GM13977 (cell line): ENCODE measurements around the gene ZBTB4.
"Not testable (repeated sequence)": the region's sequence is repeated elsewhere in the genome, so short reads cannot be mapped to it uniquely, and the experiment has no call there.

Experiments
- DNase-seq: peaks from one replicate; pipeline ENCODE4 v3.0.0; 2012; ENCODE audit warnings: low spot score
- CTCF ChIP-seq: IDR thresholded peaks from 2 replicates; pipeline ENCODE4 v1.5.1; 2012; ENCODE audit warnings: mild to moderate bottlenecking, control low read depth; ENCODE audit not compliant: insufficient read depth; ENCODE audit errors: extremely low read depth, missing control alignments
- in situ Hi-C: fragments of 300-500 bp; cut with MboI; formaldehyde crosslinking; loops from one replicate; pipeline ENCODE4 v1.12.0; 2022; ENCODE audit warnings: low sequenced_read_pairs, low pct_unique_long_range_greater_than_20kb, mixed read lengths, inconsistent platforms; ENCODE audit not compliant: unreplicated experiment

ZBTB4 gene

DNA sequence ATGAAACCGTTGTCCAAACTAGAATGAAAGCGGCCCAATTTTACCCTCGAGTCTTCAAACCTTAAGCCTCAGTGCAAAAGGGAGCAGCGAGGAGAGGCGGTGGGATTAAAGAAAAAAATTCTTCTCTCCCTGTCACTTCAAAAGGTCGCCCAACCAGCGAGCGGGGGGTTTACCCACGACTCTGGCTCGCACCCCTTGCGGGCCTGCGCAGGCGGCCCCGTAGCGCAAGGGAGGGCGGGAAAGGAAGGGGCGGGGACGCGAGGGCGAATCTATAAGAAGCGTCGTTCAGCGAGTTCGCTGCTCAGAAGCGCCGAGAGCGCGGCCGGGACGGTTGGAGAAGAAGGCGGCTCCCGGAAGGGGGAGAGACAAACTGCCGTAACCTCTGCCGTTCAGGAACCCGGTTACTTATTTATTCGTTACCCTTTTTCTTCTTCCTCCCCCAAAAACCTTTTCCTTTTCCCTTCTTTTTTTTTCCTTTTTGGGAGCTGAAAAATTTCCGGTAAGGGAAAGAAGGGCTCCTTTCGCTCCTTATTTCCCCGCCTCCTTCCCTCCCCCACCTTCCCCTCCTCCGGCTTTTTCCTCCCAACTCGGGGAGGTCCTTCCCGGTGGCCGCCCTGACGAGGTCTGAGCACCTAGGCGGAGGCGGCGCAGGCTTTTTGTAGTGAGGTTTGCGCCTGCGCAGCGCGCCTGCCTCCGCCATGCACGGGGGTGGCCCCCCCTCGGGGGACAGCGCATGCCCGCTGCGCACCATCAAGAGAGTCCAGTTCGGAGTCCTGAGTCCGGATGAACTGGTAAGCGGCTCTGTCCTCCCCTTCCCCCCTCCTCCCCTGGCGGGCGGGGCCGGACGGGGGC, 4.9 kb upstream of the ZBTB4 start, which contains the start of gene POLR2A:
TSS of gene POLR2A (plus strand) at position 300 of the 852 bp plus-strand sequence.
- no peak for TF ChIP-seq CTCF
- DNase-seq: peak; percentile 97
- in situ Hi-C loops: no loop called here

DNA sequence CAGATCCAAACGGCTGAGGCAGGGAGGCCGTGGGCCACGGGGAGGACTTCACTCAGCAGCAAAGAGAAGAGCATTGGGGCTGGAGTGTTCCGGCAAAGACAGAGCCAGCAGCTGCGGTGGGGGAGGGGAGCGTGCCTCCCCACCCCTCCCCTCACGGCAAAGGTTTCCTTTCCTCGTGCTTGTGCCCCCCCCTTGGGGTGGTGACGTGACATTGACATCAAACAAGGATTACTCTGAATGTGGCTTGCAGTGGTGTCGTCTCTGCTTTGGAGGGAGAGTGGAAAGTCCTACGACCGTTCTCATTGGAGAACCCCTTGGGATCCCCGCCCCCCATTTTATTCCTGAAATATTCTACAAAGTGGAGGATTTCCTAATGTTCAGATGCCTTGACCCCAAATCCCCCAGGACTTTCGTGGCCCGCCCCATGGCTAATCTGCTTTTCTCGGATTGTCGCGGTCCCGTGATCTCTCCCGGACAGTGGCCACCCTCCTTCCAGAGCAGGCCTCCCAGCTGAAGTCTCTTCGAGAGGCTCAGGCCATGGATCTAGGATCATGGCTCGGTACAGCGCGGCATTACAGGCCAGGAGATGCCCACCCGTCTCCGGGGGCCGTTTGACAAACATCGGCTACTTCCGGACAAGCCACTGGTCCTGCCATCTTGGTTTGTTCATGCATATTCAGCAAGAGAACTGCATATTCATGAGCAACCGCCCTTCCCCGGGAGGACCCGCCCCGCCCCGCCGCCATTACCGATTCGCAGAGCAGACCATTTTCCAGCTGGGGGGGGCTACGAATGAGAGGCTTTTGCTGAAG, 4.0 kb upstream of the ZBTB4 start:
- in situ Hi-C loops: no loop called here
- no peak for TF ChIP-seq CTCF
- DNase-seq: peak; percentile 92

- DNase-seq, in situ Hi-C loops: not testable (repeated sequence)
Measured at GRCh38 chr17:7482742-7483088, 3.3 kb upstream of the ZBTB4 start.

DNA sequence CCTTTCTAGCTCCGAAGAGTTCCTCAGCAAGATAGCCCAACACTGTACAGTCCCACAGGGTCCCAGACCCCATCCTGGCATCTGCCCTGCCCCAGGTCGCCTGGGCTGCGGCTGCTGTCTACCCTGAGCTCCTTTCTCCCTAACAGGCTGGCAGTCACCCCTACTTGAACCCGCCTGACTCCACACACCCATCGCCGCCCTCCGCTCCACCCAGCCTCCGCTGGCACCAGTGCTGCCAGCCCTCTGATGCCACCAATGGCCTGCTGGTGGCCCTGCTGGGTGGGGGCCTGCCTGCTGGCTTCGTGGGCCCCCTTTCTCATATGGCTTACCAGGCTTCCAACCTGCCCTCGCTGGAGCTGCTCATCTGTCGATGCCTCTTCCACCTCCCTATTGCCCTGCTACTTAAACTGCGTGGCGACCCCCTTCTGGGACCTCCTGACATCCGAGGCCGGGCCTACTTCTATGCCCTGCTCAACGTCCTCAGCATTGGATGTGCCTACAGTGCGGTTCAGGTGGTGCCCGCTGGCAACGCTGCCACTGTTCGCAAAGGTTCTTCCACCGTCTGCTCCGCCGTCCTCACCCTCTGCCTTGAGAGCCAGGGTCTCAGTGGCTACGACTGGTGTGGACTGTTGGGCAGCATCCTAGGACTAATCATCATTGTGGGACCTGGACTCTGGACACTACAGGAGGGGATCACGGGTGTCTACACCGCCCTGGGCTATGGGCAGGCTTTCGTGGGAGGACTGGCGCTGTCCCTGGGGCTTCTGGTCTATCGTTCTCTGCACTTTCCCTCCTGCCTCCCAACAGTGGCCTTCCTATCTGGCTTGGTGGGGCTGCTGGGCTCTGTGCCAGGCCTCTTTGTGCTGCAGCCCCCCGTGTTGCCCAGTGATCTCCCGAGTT, 2.7 kb upstream of the ZBTB4 start:
- DNase-seq: peak; percentile 9
- in situ Hi-C loops: not testable (repeated sequence)

- in situ Hi-C loops, DNase-seq: not testable (repeated sequence)
Measured at GRCh38 chr17:7481275-7481674, 1.8 kb upstream of the ZBTB4 start, which contains the start of gene SLC35G6. SLC35G6 (plus strand) TSS chr17:7481446; CDS start chr17:7481517, 71 bp downstream.

GRCh38 chr17:7480089-7480384, 606 bp upstream of the ZBTB4 start:
- in situ Hi-C loops: no loop called here
- no peak for DNase-seq

More at GRCh38 chr17:7480089-7480384, 606 bp upstream of the ZBTB4 start:
- TF ChIP-seq CTCF: no peak
